ENCODE measurements around the gene NAGK. TPM values are rescaled to one million over a fixed set of nuclear protein-coding genes. Genes with fewer than 3 reads are reported as not detected.
A peak's percentile ranks its signal among the peaks of the same experiment; 100 is the strongest.
"Not testable (repeated sequence)": the region's sequence is repeated elsewhere in the genome, so short reads cannot be mapped to it uniquely, and the experiment has no call there.

NAGK gene
- total RNA-seq, 4 donors from 2014 or later = 33.1 to 182 (median 46.6) TPM

DNA sequence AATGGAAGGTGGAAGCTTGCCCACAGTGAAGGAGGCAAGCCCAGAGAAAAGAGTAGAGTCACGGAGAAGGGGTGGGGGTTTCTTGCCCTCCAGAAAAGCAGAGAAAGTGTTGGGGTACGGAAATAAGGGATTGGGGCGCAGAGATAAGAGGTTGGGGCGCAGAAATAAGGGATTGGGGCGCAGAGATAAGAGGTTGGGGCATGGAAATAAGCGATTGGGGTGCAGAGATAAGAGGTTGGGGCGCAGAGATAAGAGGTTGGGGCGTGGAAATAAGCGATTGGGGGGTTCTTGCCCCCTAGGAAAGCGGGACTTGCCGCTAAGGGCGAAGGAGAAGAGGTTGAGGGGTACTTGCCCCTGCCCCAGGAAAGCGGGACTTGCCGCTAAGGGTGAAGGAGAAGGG lies 21.0 kb downstream of the NAGK start:
- not testable (repeated sequence) for H3K27ac ChIP-seq, DNase-seq, H3K9me3 ChIP-seq, H3K36me3 ChIP-seq, H3K4me1 ChIP-seq, H3K4me3 ChIP-seq, H3K27me3 ChIP-seq

- H3K9me3 ChIP-seq, H3K27ac ChIP-seq, H3K4me3 ChIP-seq, H3K36me3 ChIP-seq, DNase-seq, H3K27me3 ChIP-seq, H3K4me1 ChIP-seq: not testable (repeated sequence)
These were observed 23.4 kb downstream of the NAGK start for GRCh38 chr2:71091808-71092207.

GRCh38 chr2:71092491-71093260 lies 24.2 kb downstream of the NAGK start:
- not testable (repeated sequence) for H3K4me1 ChIP-seq, DNase-seq, H3K36me3 ChIP-seq, H3K27ac ChIP-seq, H3K27me3 ChIP-seq, H3K4me3 ChIP-seq, H3K9me3 ChIP-seq

GRCh38 chr2:71100195-71100964 lies 31.9 kb downstream of the NAGK start:
- no peaks in the 10 kb centered on the region for H3K36me3 ChIP-seq
- TF ChIP-seq CTCF (IDR thresholded peaks at IDR 0.05) (peak; percentile 49 to 73 (median 58)), POLR2A (IDR thresholded peaks at IDR 0.05) (no peak)
- H3K4me1 ChIP-seq = no peaks in the 10 kb centered on the region
- no peaks in the 10 kb centered on the region for H3K9me3 ChIP-seq
- no peaks in the 10 kb centered on the region for H3K27me3 ChIP-seq
- H3K4me3 ChIP-seq = no peak overlapping the region
- H3K27ac ChIP-seq = no peak overlapping the region
- peak; percentile 34 to 88 (median 59) for DNase-seq

DNA sequence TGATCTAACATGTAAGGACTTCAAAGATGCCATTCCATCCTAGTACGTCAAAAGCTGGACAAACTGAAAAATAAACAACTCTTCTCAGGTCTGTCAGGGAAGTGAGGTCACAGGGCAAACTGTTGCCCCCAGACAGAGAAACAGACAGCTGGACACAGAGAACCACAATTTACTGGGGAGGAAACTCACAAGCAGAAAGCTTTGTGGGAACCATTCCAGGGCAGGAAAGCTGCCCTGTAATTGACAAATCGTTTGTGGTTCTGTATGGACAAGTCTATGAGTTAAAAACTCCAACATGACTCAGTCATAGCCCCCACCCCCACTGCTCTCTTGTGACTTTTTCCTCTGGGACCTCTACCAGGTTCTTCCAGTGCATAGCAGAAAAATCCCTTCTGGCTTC lies 33.2 kb downstream of the NAGK start:
- TF ChIP-seq CTCF (IDR thresholded peaks at IDR 0.05) = no peak
- no peak for TF ChIP-seq POLR2A (IDR thresholded peaks at IDR 0.05)
- H3K4me3 ChIP-seq = no peak overlapping the region
- H3K9me3 ChIP-seq = no peaks in the 10 kb centered on the region
- no peaks in the 10 kb centered on the region for H3K4me1 ChIP-seq
- H3K36me3 ChIP-seq = no peaks in the 10 kb centered on the region
- no peak overlapping the region for H3K27ac ChIP-seq
- no peak for DNase-seq
- H3K27me3 ChIP-seq = no peaks in the 10 kb centered on the region

GRCh38 chr2:71102981-71103681 lies 34.7 kb downstream of the NAGK start:
- Histone ChIP-seq H3K4me1 (no peaks in the 10 kb centered on the region), H3K27me3 (no peaks in the 10 kb centered on the region), H3K27ac (no peak overlapping the region), H3K9me3 (no peaks in the 10 kb centered on the region), H3K36me3 (no peaks in the 10 kb centered on the region), H3K4me3 (no peak overlapping the region)
- TF ChIP-seq CTCF (IDR thresholded peaks at IDR 0.05) (no peak), POLR2A (IDR thresholded peaks at IDR 0.05) (no peak)
- no peak for DNase-seq

- no peaks in the 10 kb centered on the region for H3K9me3 ChIP-seq
- H3K4me3 ChIP-seq = no peak overlapping the region
- H3K27ac ChIP-seq = no peak overlapping the region
- no peak for DNase-seq
- H3K27me3 ChIP-seq = no peaks in the 10 kb centered on the region
- TF ChIP-seq CTCF (IDR thresholded peaks at IDR 0.05) = no peak
- no peak for TF ChIP-seq POLR2A (IDR thresholded peaks at IDR 0.05)
- no peaks in the 10 kb centered on the region for H3K36me3 ChIP-seq
- H3K4me1 ChIP-seq = no peaks in the 10 kb centered on the region
These were observed 35.4 kb downstream of the NAGK start for GRCh38 chr2:71103809-71104208.

DNA sequence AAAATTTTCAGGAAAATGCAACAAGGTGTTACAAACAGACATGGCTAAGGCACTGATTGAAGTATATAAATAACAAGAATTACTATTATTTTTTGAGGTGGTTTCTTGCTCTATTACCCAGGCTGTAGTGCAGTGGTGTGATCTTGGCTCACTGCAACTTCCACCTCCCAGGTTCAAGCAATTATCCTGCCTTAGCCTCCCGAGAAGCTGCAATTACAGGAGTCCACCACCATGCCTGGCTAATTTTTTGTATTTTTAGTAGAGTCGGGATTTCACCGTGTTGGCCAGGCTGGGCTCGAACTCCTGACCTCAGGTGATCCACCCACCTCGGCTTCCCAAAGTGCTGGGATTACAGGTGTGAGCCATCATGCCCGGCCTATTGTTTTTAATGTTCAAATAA lies 38.0 kb downstream of the NAGK start:
- not testable (repeated sequence) for H3K4me3 ChIP-seq, H3K9me3 ChIP-seq, H3K27me3 ChIP-seq, H3K4me1 ChIP-seq, H3K27ac ChIP-seq, DNase-seq
- H3K36me3 ChIP-seq = peaks cover 0 to 11% (median 0%) of the 10 kb centered on the region in 3 donors

All from Peyer's patch (tissue), 4 donors.